ENCODE data around the gene MYOZ2. TPM values are rescaled to one million over a fixed set of nuclear protein-coding genes. Genes with fewer than 3 reads are reported as not detected.
"Not testable (repeated sequence)": the region's sequence is repeated elsewhere in the genome, so short reads cannot be mapped to it uniquely, and the experiment has no call there.

MYOZ2 gene
- total RNA-seq, 6 experiments from 2014 or later = 0.28 to 0.71 (median 0.37) TPM

GRCh38 chr4:119138046-119138445 lies 2.4 kb downstream of the MYOZ2 start:
- Mint-ChIP-seq H3K27me3 (ENCODE audit: insufficient read depth) (peaks cover 2% of the 10 kb centered on the region; the same call in 1 of the 2 replicates), H3K9me3 (no peaks in the 10 kb centered on the region), H3K36me3 (ENCODE audit: low read depth) (no peaks in the 10 kb centered on the region), H3K27ac (no peak overlapping the region), H3K4me1 (ENCODE audit: low read depth) (peaks cover 56% of the 10 kb centered on the region), H3K4me3 (no peak overlapping the region)
- DNase-seq = no peak
- no peak for TF ChIP-seq CTCF (IDR thresholded peaks at IDR 0.05)

- no peak overlapping the region for H3K4me3 Mint-ChIP-seq
- no peak for TF ChIP-seq CTCF (IDR thresholded peaks at IDR 0.05)
- peaks cover 2% of the 10 kb centered on the region; the same call in 1 of the 2 replicates for H3K27me3 Mint-ChIP-seq (ENCODE audit: insufficient read depth)
- no peaks in the 10 kb centered on the region for H3K9me3 Mint-ChIP-seq
- peak overlapping the region; percentile 13; the same call in 1 of the 2 replicates for H3K27ac Mint-ChIP-seq
- H3K36me3 Mint-ChIP-seq (ENCODE audit: low read depth) = no peaks in the 10 kb centered on the region
- H3K4me1 Mint-ChIP-seq (ENCODE audit: low read depth) = peaks cover 56% of the 10 kb centered on the region
- DNase-seq = no peak
Measured at GRCh38 chr4:119139311-119139710, 3.7 kb downstream of the MYOZ2 start.

GRCh38 chr4:119139822-119140252 lies 4.2 kb downstream of the MYOZ2 start:
- Mint-ChIP-seq H3K36me3 (ENCODE audit: low read depth) (no peaks in the 10 kb centered on the region), H3K9me3 (no peaks in the 10 kb centered on the region), H3K27ac (no peak overlapping the region), H3K4me3 (no peak overlapping the region), H3K27me3 (ENCODE audit: insufficient read depth) (peaks cover under 1% of the 10 kb centered on the region; the same call in 1 of the 2 replicates), H3K4me1 (ENCODE audit: low read depth) (peaks cover 52% of the 10 kb centered on the region)
- no peak for TF ChIP-seq CTCF (IDR thresholded peaks at IDR 0.05)
- no peak for DNase-seq

GRCh38 chr4:119141283-119141682 lies 5.7 kb downstream of the MYOZ2 start:
- H3K9me3 Mint-ChIP-seq; DNase-seq; H3K36me3 Mint-ChIP-seq (ENCODE audit: low read depth); H3K27me3 Mint-ChIP-seq (ENCODE audit: insufficient read depth); H3K4me3 Mint-ChIP-seq; H3K27ac Mint-ChIP-seq: not testable (repeated sequence)
- peaks cover 38% of the 10 kb centered on the region for H3K4me1 Mint-ChIP-seq (ENCODE audit: low read depth)

GRCh38 chr4:119142833-119143232 lies 7.2 kb downstream of the MYOZ2 start:
- no peak for DNase-seq
- TF ChIP-seq CTCF (IDR thresholded peaks at IDR 0.05) = no peak
- Mint-ChIP-seq H3K9me3 (no peaks in the 10 kb centered on the region), H3K4me3 (no peak overlapping the region), H3K4me1 (ENCODE audit: low read depth) (peaks cover 23% of the 10 kb centered on the region), H3K36me3 (ENCODE audit: low read depth) (no peaks in the 10 kb centered on the region), H3K27ac (no peak overlapping the region), H3K27me3 (ENCODE audit: insufficient read depth) (no peaks in the 10 kb centered on the region)

- not testable (repeated sequence) for DNase-seq; H3K27me3 Mint-ChIP-seq (ENCODE audit: insufficient read depth); H3K27ac Mint-ChIP-seq; H3K9me3 Mint-ChIP-seq; H3K4me3 Mint-ChIP-seq; H3K36me3 Mint-ChIP-seq (ENCODE audit: low read depth)
- H3K4me1 Mint-ChIP-seq (ENCODE audit: low read depth) = peaks cover 18% of the 10 kb centered on the region
Measured at GRCh38 chr4:119143341-119143740, 7.7 kb downstream of the MYOZ2 start.

- Mint-ChIP-seq H3K27me3 (ENCODE audit: insufficient read depth) (no peaks in the 10 kb centered on the region), H3K27ac (no peak overlapping the region), H3K4me1 (ENCODE audit: low read depth) (no peaks in the 10 kb centered on the region), H3K36me3 (ENCODE audit: low read depth) (no peaks in the 10 kb centered on the region), H3K4me3 (no peak overlapping the region), H3K9me3 (no peaks in the 10 kb centered on the region)
- no peak for TF ChIP-seq CTCF (IDR thresholded peaks at IDR 0.05)
- DNase-seq = no peak
Measured at GRCh38 chr4:119149110-119149509, 13.5 kb downstream of the MYOZ2 start.

Data from HFFc6 (cell line).